ENCODE data around the gene CEP120.

Gene CEP120

GRCh38 chr5:123297866-123298265 is 125.3 kb downstream of the CEP120 start:
- no peak for DNase-seq

DNA sequence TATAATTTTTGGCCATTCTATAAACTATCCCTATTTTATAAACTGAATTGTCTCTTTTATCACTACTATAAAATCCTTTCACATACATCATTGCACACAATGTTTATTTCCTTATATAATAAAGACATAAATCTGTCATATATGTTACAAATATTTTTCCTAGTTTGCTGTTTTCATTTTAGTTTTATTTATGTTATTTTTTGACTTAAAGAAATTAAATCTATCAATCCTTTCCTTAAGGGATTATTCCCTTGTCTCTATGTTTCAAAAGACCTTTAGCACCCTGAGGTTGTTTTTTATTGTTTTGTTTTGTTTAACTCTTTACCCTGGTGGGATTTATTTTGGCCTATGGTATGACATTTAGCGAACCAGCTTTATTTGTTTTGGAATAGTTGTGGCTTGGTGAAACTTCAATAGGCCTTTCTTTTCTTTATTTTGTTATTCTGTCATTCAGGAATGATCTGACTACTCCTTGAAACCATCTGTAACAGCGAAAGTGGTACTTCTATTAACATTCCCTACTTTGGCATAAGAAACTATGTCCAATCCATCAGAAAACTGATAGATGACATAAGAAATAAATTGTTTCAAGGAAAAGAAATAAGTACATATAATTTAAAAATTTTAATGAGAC is 125.9 kb downstream of the CEP120 start:
- no peak for DNase-seq

Measured in inflammatory macrophage treated with lipopolysaccharide for 1 hour (primary cell).